ENCODE measurements around the gene TM9SF3.

DNA sequence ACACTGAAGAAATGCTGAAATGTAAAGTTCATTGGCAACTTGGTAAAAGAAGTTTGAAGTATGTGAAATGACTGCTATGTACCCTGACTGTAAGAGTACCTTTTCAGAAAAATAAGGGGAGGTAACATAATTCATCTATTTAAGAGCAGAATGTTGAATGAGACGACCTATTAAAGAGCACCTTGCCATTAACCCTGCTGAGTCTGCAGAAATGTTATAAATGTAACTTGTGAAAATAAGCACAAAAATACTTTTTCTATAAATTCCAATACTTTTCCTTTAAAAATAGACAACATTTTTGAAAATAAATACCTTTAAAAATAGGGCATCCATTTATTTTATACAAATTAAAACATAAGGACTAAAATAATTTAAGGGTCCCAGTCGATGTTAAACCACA is 7.7 kb downstream of the TM9SF3 start:
- TF ChIP-seq, protein P1, sequence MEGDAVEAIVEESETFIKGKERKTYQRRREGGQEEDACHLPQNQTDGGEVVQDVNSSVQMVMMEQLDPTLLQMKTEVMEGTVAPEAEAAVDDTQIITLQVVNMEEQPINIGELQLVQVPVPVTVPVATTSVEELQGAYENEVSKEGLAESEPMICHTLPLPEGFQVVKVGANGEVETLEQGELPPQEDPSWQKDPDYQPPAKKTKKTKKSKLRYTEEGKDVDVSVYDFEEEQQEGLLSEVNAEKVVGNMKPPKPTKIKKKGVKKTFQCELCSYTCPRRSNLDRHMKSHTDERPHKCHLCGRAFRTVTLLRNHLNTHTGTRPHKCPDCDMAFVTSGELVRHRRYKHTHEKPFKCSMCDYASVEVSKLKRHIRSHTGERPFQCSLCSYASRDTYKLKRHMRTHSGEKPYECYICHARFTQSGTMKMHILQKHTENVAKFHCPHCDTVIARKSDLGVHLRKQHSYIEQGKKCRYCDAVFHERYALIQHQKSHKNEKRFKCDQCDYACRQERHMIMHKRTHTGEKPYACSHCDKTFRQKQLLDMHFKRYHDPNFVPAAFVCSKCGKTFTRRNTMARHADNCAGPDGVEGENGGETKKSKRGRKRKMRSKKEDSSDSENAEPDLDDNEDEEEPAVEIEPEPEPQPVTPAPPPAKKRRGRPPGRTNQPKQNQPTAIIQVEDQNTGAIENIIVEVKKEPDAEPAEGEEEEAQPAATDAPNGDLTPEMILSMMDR (IDR thresholded peaks at IDR 0.05; ENCODE audit: low read depth, low read length, poor library complexity, severe bottlenecking): no peak
- TF ChIP-seq EZH2phosphoT487 (IDR thresholded peaks at IDR 0.05; ENCODE audit: borderline replicate concordance, low read length): no peak
